GM23248 (cell line): ENCODE measurements around the gene COQ4. TPM values are rescaled to one million over a fixed set of nuclear protein-coding genes. Genes with fewer than 3 reads are reported as not detected.

Source experiments
- DNase-seq: peaks from one replicate; pipeline ENCODE4 v3.0.0-alpha.2; 2015
- H2AFZ ChIP-seq: fragments of 200-600 bp; sonication (generic); 2 replicates; pipeline ENCODE4 v1.6.1; 2016; ENCODE audit warnings: antibody characterized with exemption
- H3F3A ChIP-seq: fragments of 200-600 bp; sonication (generic); 2 replicates; pipeline ENCODE4 v1.6.1; 2016; ENCODE audit warnings: mild to moderate bottlenecking, antibody characterized with exemption, mixed run types; ENCODE audit not compliant: insufficient read depth
- H3K27ac ChIP-seq: fragments of 200-600 bp; sonication (generic); 2 replicates; pipeline ENCODE4 v1.5.1; 2016; ENCODE audit warnings: mild to moderate bottlenecking
- H3K27me3 ChIP-seq: fragments of 200-600 bp; sonication (generic); replicated peaks from 2 replicates; pipeline ENCODE4 v1.6.1; 2016; ENCODE audit warnings: mild to moderate bottlenecking; ENCODE audit not compliant: insufficient read depth
- H3K36me3 ChIP-seq: fragments of 200-600 bp; sonication (generic); 2 replicates; pipeline ENCODE4 v1.6.1; 2016; ENCODE audit warnings: low read depth, mild to moderate bottlenecking
- H3K4me1 ChIP-seq: fragments of 200-600 bp; sonication (generic); 2 replicates; pipeline ENCODE4 v1.6.1; 2016; ENCODE audit warnings: mild to moderate bottlenecking; ENCODE audit not compliant: insufficient read depth
- H3K4me2 ChIP-seq: fragments of 200-600 bp; sonication (generic); one replicate; pipeline ENCODE4 v1.6.1; 2016; ENCODE audit warnings: mild to moderate bottlenecking; ENCODE audit not compliant: unreplicated experiment
- H3K4me3 ChIP-seq: fragments of 200-600 bp; sonication (generic); 2 replicates; pipeline ENCODE4 v1.5.1; 2016; ENCODE audit warnings: mild to moderate bottlenecking
- H3K79me2 ChIP-seq: fragments of 200-600 bp; sonication (generic); 2 replicates; pipeline ENCODE4 v1.6.1; 2016; ENCODE audit warnings: mild to moderate bottlenecking; ENCODE audit not compliant: insufficient read depth
- H3K9ac ChIP-seq: fragments of 200-600 bp; sonication (generic); 2 replicates; pipeline ENCODE4 v1.6.1; 2016; ENCODE audit warnings: mild to moderate bottlenecking
- H3K9me2 ChIP-seq: fragments of 200-600 bp; sonication (generic); 2 replicates; pipeline ENCODE4 v1.6.1; 2016; ENCODE audit warnings: mixed run types, mild to moderate bottlenecking, moderate library complexity; ENCODE audit not compliant: insufficient read depth
- H3K9me3 ChIP-seq: fragments of 200-600 bp; sonication (generic); one replicate; pipeline ENCODE4 v1.6.1; 2017; ENCODE audit warnings: low read depth
- H4K20me1 ChIP-seq: fragments of 200-600 bp; sonication (generic); 2 replicates; pipeline ENCODE4 v1.6.0; 2016; ENCODE audit not compliant: insufficient read depth
- EZH2 ChIP-seq: fragments of 200-600 bp; sonication (generic); IDR thresholded peaks from 2 replicates; pipeline ENCODE4 v1.6.1; 2018; ENCODE audit warnings: antibody characterized with exemption, mild to moderate bottlenecking; ENCODE audit not compliant: insufficient read depth, poor library complexity, severe bottlenecking
- EZH2phosphoT487 ChIP-seq: fragments of 200-600 bp; sonication (generic); IDR thresholded peaks from 2 replicates; pipeline ENCODE4 v1.6.1; 2018; ENCODE audit warnings: antibody characterized with exemption, moderate library complexity, mild to moderate bottlenecking, low read depth; ENCODE audit not compliant: insufficient read depth
- WGBS, 2 experiments: methylation state at CpG; one replicate each; pipeline ENCODE4 v1.1.6; 2015 to 2017; ENCODE audit warnings: low lambda C conversion rate in 2 of 2, low coverage in 1 of 2; ENCODE audit errors: missing lambda C conversion rate in 2 of 2; 5-methylcytosine and 5-hydroxymethylcytosine counted together
- in situ Hi-C: fragments of 300-500 bp; cut with MboI; formaldehyde crosslinking; loops from 2 replicates; pipeline ENCODE4 v1.15.0; 2020
- polyA plus RNA-seq: library from polyadenylated mRNA; unstranded; fragments of >200 nt; fragmentation: Nextera tagmentation; extraction: Ambion mirVana; gene quantifications from 2 replicates; pipeline ENCODE4 v1.2.1, GENCODE V29; 2016
- total RNA-seq: library from RNA; depleted of rRNA; stranded (reverse); fragments of >200 nt; shearing (Covaris generic); gene quantifications from 2 replicates; pipeline ENCODE4 v1.2.3, GENCODE V29; 2014

Gene COQ4
- total and polyA plus RNA-seq, 2 experiments from 2014 or later, result 34.1 to 46.8 TPM

DNA sequence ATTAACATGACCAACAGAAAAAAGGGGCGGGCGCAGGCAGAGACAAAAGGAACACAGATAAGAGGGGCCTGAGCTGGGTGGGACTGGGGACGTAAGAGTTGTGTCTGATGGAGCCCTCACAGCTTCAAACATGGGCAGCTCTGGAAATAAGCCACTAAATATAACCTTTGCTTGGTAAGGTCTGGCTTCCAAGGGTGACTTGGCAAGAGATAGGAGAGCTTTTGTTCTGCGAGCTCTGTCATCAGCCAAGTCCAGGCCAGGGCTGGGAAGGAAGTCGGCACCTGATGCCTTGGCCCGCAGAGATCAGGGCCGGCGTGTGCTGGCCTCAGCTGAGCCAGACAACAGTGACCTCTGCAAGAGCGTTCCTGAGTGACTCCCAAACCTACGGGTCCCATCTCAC lies 12.2 kb upstream of the COQ4 start:
- H3K9ac ChIP-seq, result no peak overlapping the region
- TF ChIP-seq EZH2, result no peak
- no peak for TF ChIP-seq EZH2phosphoT487
- H4K20me1 ChIP-seq, result no peaks in the 10 kb centered on the region
- in situ Hi-C loops, result no loop called here
- H3K4me1 ChIP-seq, result peaks cover 26% of the 10 kb centered on the region
- H3K27ac ChIP-seq, result no peak overlapping the region
- no peaks in the 10 kb centered on the region for H3K79me2 ChIP-seq
- no peak overlapping the region for H2AFZ ChIP-seq
- WGBS, 2 experiments, result 90 to 91% methylated on average over 10 of the region's 10 CpGs
- no peak overlapping the region for H3K4me3 ChIP-seq
- DNase-seq, result no peak
- H3K4me2 ChIP-seq, result no peak overlapping the region
- peaks cover 12% of the 10 kb centered on the region; the same call in 1 of the 2 replicates for H3K36me3 ChIP-seq
- no peaks in the 10 kb centered on the region for H3K27me3 ChIP-seq
- H3K9me3 ChIP-seq, result no peaks in the 10 kb centered on the region
- H3F3A ChIP-seq, result peaks cover 37% of the 10 kb centered on the region
- H3K9me2 ChIP-seq, result no peaks in the 10 kb centered on the region

- Histone ChIP-seq H3K4me3 (no peak overlapping the region), H3K27me3 (no peaks in the 10 kb centered on the region), H3K9me3 (no peaks in the 10 kb centered on the region), H2AFZ (no peak overlapping the region), H3K36me3 (peaks cover 14% of the 10 kb centered on the region; the same call in 1 of the 2 replicates), H4K20me1 (no peaks in the 10 kb centered on the region), H3K9me2 (no peaks in the 10 kb centered on the region), H3K9ac (no peak overlapping the region), H3K4me1 (no peaks in the 10 kb centered on the region), H3K4me2 (no peak overlapping the region), H3F3A (no peaks in the 10 kb centered on the region), H3K79me2 (no peaks in the 10 kb centered on the region; the same call in 1 of the 2 replicates), H3K27ac (no peak overlapping the region)
- TF ChIP-seq EZH2 (no peak), EZH2phosphoT487 (no peak)
- DNase-seq, result no peak
- in situ Hi-C loops, result no loop called here
- WGBS, 2 experiments, result 96 to 97% methylated on average over 4 of the region's 4 CpGs
Observed at GRCh38 chr9:128314697-128315096, 7.9 kb upstream of the COQ4 start.

GRCh38 chr9:128316421-128316820 lies 6.2 kb upstream of the COQ4 start:
- Histone ChIP-seq H3K4me1 (peaks cover 3% of the 10 kb centered on the region; the same call in 1 of the 2 replicates), H3K9me2 (no peaks in the 10 kb centered on the region), H3F3A (no peaks in the 10 kb centered on the region), H2AFZ (no peak overlapping the region), H4K20me1 (no peaks in the 10 kb centered on the region), H3K4me2 (no peak overlapping the region), H3K36me3 (peaks cover 7% of the 10 kb centered on the region; the same call in 1 of the 2 replicates), H3K79me2 (peaks cover 16% of the 10 kb centered on the region), H3K9me3 (no peaks in the 10 kb centered on the region), H3K27ac (no peak overlapping the region), H3K4me3 (no peak overlapping the region), H3K27me3 (no peaks in the 10 kb centered on the region), H3K9ac (no peak overlapping the region)
- WGBS, 2 experiments, result 75 to 78% methylated on average over 9 of the region's 9 CpGs
- TF ChIP-seq EZH2, result no peak
- TF ChIP-seq EZH2phosphoT487, result no peak
- in situ Hi-C loops, result no loop called here
- no peak for DNase-seq

DNA sequence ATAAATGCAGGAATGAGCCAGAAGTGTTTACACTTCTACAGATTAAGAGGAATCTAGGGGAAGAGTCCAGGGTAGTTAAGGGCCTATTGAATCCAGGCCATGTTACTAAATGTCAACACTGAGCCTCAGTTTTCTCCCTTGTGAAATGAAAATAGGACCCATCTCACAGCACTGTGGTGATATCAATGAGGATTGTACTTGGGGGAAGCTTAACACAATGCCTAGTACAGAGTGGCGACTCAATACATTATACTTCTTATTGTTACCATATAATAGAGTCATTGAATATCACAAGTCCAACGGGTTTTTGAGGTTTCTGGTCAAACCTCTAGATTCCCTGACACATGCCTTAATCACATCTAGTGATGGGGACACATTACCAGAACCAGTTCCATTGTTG lies 5.0 kb upstream of the COQ4 start:
- H3K27me3 ChIP-seq, result no peaks in the 10 kb centered on the region
- no peak for TF ChIP-seq EZH2phosphoT487
- TF ChIP-seq EZH2, result no peak
- in situ Hi-C loops, result no loop called here
- H3K9me3 ChIP-seq, result no peaks in the 10 kb centered on the region
- peaks cover 24% of the 10 kb centered on the region for H3K79me2 ChIP-seq
- WGBS, 2 experiments, result 90 to 95% methylated on average over 2 of the region's 2 CpGs
- no peak overlapping the region for H3K9ac ChIP-seq
- no peaks in the 10 kb centered on the region for H3F3A ChIP-seq
- H3K36me3 ChIP-seq, result 0 out of 2 replicates have a peak, but pooled peaks cover 6% of the 10 kb centered on the region
- peaks cover 5% of the 10 kb centered on the region; the same call in 1 of the 2 replicates for H3K4me1 ChIP-seq
- H3K4me3 ChIP-seq, result no peak overlapping the region
- no peak overlapping the region for H3K4me2 ChIP-seq
- H4K20me1 ChIP-seq, result no peaks in the 10 kb centered on the region
- DNase-seq, result no peak
- H2AFZ ChIP-seq, result no peak overlapping the region
- H3K27ac ChIP-seq, result no peak overlapping the region
- no peaks in the 10 kb centered on the region for H3K9me2 ChIP-seq
